ENCODE measurements around the gene PLK5.

PLK5 gene

DNA sequence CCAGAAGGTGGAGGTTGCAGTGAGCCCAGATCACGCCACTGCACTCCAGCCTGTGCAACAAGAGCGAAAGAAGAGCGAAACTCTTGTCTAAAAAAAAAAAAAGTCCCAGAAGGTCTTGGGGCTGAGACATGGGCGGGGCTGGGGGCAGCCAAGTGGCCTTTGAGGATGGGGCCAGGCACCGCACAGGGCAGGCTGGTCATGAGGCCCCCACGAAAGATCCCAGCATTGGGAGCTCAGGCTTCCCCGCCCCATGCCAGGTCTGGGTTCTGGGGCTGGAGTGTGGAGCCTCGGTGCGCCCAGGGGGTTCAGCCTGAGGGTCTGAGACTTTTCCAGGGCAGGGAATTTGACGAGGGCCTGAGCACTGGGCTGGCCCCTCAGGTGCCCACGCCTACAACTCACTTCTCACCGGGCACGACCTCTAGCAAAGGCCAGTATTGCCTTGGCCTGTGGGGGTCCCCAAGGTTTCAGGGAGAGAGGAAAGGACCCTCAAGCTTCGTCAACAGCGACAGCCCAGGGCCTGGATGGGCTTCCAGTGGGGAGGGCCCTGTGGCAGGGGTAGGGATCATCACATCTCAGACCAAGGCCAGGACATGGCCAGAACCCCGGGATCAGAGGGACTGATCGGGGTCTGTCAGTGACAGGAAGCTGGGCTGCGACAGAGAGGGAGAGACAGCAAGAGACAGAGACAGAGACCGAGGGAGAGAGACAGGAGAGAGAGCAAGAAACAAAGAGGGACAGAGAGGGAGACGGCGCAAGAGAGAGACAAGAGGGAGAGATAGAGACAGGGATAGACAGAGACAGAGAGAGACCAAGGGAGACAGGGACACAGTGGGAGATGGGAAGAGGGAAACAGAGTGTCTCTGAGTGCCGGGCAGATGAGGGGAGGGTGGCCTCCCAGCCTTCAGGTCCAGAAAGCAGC lies 51.7 kb downstream of the PLK5 start:
- Histone ChIP-seq H3K79me2 (ENCODE audit: control insufficient read depth, low read length) (no peaks in the 10 kb centered on the region), H3F3A (ENCODE audit: control insufficient read depth, insufficient read depth) (peaks cover 4% of the 10 kb centered on the region; the same call in 1 of the 2 replicates), H3K27me3 (ENCODE audit: control insufficient read depth, low read length) (no peaks in the 10 kb centered on the region), H3K9me3 (ENCODE audit: control insufficient read depth, insufficient read depth, low read length) (no peaks in the 10 kb centered on the region), H3K4me2 (ENCODE audit: low read length) (no peak overlapping the region), H3K27ac (ENCODE audit: low read depth, low read length) (no peak overlapping the region), H3K9me2 (replicated peaks; ENCODE audit: control insufficient read depth, low read length) (no peaks in the 10 kb centered on the region), H3K4me3 (ENCODE audit: low read length) (no peak overlapping the region), H3K36me3 (ENCODE audit: control insufficient read depth, low read length) (peaks cover 36% of the 10 kb centered on the region), H3K4me1 (ENCODE audit: control insufficient read depth, low read length) (no peaks in the 10 kb centered on the region), H4K20me1 (ENCODE audit: control insufficient read depth, insufficient read depth, low read depth, low read length) (no peaks in the 10 kb centered on the region)
- TF ChIP-seq, protein P1, sequence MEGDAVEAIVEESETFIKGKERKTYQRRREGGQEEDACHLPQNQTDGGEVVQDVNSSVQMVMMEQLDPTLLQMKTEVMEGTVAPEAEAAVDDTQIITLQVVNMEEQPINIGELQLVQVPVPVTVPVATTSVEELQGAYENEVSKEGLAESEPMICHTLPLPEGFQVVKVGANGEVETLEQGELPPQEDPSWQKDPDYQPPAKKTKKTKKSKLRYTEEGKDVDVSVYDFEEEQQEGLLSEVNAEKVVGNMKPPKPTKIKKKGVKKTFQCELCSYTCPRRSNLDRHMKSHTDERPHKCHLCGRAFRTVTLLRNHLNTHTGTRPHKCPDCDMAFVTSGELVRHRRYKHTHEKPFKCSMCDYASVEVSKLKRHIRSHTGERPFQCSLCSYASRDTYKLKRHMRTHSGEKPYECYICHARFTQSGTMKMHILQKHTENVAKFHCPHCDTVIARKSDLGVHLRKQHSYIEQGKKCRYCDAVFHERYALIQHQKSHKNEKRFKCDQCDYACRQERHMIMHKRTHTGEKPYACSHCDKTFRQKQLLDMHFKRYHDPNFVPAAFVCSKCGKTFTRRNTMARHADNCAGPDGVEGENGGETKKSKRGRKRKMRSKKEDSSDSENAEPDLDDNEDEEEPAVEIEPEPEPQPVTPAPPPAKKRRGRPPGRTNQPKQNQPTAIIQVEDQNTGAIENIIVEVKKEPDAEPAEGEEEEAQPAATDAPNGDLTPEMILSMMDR (IDR thresholded peaks at IDR 0.05; ENCODE audit: low read depth, low read length, poor library complexity, severe bottlenecking) = no peak
- no peak for TF ChIP-seq EZH2phosphoT487 (IDR thresholded peaks at IDR 0.05; ENCODE audit: borderline replicate concordance, low read length)

DNA sequence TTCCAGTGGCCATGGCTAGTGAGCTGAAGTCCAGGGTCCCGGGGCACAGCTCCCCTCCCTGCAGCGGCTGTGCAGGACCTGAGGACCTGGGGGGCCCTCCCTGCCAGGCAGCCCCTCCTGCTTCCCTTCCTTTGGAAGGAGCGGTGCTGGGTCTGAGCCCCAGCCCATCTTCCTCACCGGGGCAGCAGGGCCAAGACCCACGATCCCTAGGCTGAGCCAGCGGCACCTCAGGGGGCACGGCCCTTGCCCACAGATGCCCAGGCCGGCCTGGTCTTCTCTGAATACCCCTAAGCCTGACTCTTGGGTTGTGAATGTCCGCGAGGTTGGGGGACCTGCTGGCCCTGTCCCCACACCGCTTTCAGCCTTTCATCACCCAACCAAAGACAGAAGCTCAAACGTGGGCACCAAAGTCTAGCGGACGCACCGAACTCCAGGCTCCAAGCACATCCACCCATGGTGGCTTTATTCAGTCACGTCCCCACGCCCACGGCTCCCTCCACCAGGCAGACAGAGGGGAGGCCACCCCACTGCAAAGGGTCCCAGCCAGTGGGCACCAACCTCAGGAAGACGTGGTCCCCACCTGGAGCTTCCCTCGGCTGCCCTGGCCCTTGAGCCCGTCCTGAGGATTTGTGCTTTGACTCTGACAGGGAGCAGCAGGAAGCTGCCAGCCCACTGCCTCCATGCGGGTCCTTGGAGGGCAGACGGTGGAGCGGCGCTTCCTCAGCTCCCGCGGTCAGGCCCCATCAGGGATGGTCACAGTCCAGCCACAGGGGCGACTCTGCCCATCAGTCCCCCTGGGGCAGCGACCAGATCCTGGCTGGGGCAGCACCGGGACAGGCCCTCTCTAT lies 52.6 kb downstream of the PLK5 start:
- Histone ChIP-seq H3K79me2 (ENCODE audit: control insufficient read depth, low read length) (no peaks in the 10 kb centered on the region), H3F3A (ENCODE audit: control insufficient read depth, insufficient read depth) (peaks cover 4% of the 10 kb centered on the region; the same call in 1 of the 2 replicates), H3K4me2 (ENCODE audit: low read length) (no peak overlapping the region), H3K27me3 (ENCODE audit: control insufficient read depth, low read length) (no peaks in the 10 kb centered on the region), H3K27ac (ENCODE audit: low read depth, low read length) (no peak overlapping the region), H3K4me1 (ENCODE audit: control insufficient read depth, low read length) (no peaks in the 10 kb centered on the region), H4K20me1 (ENCODE audit: control insufficient read depth, insufficient read depth, low read depth, low read length) (no peaks in the 10 kb centered on the region), H3K9me3 (ENCODE audit: control insufficient read depth, insufficient read depth, low read length) (no peaks in the 10 kb centered on the region), H3K36me3 (ENCODE audit: control insufficient read depth, low read length) (peaks cover 45% of the 10 kb centered on the region), H3K4me3 (ENCODE audit: low read length) (no peak overlapping the region), H3K9me2 (replicated peaks; ENCODE audit: control insufficient read depth, low read length) (no peaks in the 10 kb centered on the region)
- no peak for TF ChIP-seq EZH2phosphoT487 (IDR thresholded peaks at IDR 0.05; ENCODE audit: borderline replicate concordance, low read length)
- TF ChIP-seq, protein P1 (IDR thresholded peaks at IDR 0.05; ENCODE audit: low read depth, low read length, poor library complexity, severe bottlenecking) = no peak

DNA sequence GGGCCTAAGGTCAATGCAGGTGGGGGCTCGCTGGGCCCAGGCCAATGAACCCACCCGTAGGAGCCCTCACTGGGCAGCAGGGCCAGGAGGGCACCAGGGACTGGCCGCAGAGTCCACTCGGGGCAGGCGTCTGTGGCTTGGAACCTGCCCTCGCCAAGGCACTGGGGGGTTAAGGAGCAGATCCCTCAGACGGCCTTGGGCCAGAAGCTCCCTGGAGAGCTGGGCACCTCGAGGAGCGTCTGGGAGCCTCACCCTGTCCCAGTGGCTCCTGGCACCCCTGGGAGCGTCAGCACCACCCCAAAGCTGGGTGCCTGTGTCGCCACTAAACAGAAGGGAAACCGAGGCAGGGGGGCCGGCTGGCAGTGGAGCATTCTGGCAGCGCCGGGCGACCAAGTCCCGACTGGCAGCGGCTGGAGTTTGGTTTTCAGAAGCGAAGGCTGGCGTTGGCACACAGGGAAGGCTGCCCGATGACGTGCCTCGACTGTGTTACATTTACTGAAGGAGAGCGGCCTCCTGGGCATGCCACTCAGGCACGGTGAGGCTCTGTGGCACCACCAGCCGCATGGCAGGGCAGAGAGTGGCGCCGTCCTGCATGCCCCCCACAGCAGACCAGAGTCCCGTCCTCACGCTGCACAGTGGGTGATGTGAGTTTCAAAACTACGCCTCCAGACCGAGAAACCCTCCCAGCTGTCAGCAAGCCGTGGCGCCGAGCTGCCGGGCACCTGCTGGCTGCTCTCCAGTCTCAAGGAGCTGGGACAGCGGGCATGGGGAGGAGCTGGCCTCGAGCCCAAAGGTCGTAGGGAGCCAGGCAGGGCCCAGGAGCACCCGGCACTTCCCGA lies 53.4 kb downstream of the PLK5 start:
- Histone ChIP-seq H4K20me1 (ENCODE audit: control insufficient read depth, insufficient read depth, low read depth, low read length) (no peaks in the 10 kb centered on the region), H3K79me2 (ENCODE audit: control insufficient read depth, low read length) (no peaks in the 10 kb centered on the region), H3K4me1 (ENCODE audit: control insufficient read depth, low read length) (no peaks in the 10 kb centered on the region), H3K36me3 (ENCODE audit: control insufficient read depth, low read length) (peaks cover 50% of the 10 kb centered on the region), H3K4me3 (ENCODE audit: low read length) (no peak overlapping the region), H3K9me2 (replicated peaks; ENCODE audit: control insufficient read depth, low read length) (no peaks in the 10 kb centered on the region), H3K9me3 (ENCODE audit: control insufficient read depth, insufficient read depth, low read length) (no peaks in the 10 kb centered on the region), H3F3A (ENCODE audit: control insufficient read depth, insufficient read depth) (peaks cover 4% of the 10 kb centered on the region; the same call in 1 of the 2 replicates), H3K27me3 (ENCODE audit: control insufficient read depth, low read length) (no peaks in the 10 kb centered on the region), H3K27ac (ENCODE audit: low read depth, low read length) (no peak overlapping the region), H3K4me2 (ENCODE audit: low read length) (no peak overlapping the region)
- no peak for TF ChIP-seq EZH2phosphoT487 (IDR thresholded peaks at IDR 0.05; ENCODE audit: borderline replicate concordance, low read length)
- TF ChIP-seq, protein P1 (IDR thresholded peaks at IDR 0.05; ENCODE audit: low read depth, low read length, poor library complexity, severe bottlenecking) = no peak

All from DOHH2 (cell line).